22Rv1 (cell line): ENCODE measurements around the gene PPP1R37.

ENCODE experiments used
- ZFX ChIP-seq: fragments of 450-650 bp; IDR thresholded peaks from 2 replicates; pipeline ENCODE4 v1.6.1; 2017; ENCODE audit warnings: antibody characterized with exemption, borderline replicate concordance
- TF ChIP-seq, protein P1 (sequence below): fragments of 450-650 bp; IDR thresholded peaks from 2 replicates; pipeline ENCODE4 v1.5.1; 2017; ENCODE audit warnings: mild to moderate bottlenecking

DNA sequence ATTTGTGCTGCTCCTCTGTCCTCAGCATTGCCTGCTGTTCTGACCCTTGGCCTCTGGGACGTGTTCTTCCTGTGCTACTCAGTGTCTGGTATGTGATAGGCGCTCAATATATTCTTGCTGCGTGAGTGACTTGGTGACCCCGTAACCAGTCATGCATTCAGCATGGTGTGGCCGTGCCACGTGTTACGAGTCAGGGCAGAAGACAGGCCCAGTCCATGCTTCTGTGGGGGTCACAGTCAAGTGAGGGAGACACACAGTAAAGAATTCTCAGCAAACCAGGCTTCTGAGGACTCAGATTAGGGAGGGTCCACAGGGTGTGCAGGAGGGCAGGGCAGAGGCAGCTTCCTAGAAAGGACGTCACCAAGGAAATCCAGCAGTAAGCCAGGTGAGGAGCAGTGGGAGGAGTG, 7.9 kb downstream of the PPP1R37 start:
- TF ChIP-seq, protein P1, sequence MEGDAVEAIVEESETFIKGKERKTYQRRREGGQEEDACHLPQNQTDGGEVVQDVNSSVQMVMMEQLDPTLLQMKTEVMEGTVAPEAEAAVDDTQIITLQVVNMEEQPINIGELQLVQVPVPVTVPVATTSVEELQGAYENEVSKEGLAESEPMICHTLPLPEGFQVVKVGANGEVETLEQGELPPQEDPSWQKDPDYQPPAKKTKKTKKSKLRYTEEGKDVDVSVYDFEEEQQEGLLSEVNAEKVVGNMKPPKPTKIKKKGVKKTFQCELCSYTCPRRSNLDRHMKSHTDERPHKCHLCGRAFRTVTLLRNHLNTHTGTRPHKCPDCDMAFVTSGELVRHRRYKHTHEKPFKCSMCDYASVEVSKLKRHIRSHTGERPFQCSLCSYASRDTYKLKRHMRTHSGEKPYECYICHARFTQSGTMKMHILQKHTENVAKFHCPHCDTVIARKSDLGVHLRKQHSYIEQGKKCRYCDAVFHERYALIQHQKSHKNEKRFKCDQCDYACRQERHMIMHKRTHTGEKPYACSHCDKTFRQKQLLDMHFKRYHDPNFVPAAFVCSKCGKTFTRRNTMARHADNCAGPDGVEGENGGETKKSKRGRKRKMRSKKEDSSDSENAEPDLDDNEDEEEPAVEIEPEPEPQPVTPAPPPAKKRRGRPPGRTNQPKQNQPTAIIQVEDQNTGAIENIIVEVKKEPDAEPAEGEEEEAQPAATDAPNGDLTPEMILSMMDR: no peak
- TF ChIP-seq ZFX: no peak
